ENCODE data around the gene ABCC11.

- no peak for TF ChIP-seq POLR2A (IDR thresholded peaks at IDR 0.05; ENCODE audit: low read depth, low read length)
- no peak for TF ChIP-seq POLR2AphosphoS5 (IDR thresholded peaks at IDR 0.05; ENCODE audit: low read depth, low read length)
Observed at GRCh38 chr16:48244863-48245195, 2.5 kb downstream of the ABCC11 start.

All from GM12892 (cell line).